ENCODE measurements around the gene BIN1. TPM values are rescaled to one million over a fixed set of nuclear protein-coding genes. Genes with fewer than 3 reads are reported as not detected.
"Not testable (repeated sequence)": the region's sequence is repeated elsewhere in the genome, so short reads cannot be mapped to it uniquely, and the experiment has no call there.

BIN1 gene
- total RNA-seq, 4 donors from 2014 or later, result 36.1 to 101 (median 53.9) TPM

GRCh38 chr2:127125821-127126220, 18.9 kb upstream of the BIN1 start:
- no peaks in the 10 kb centered on the region for H3K9me3 ChIP-seq
- H3K27ac ChIP-seq, result no peak overlapping the region
- no peak for TF ChIP-seq POLR2AphosphoS5 (IDR thresholded peaks at IDR 0.05)
- no peak for TF ChIP-seq CTCF (IDR thresholded peaks at IDR 0.05)
- TF ChIP-seq POLR2A (IDR thresholded peaks at IDR 0.05), result no peak
- TF ChIP-seq EP300 (IDR thresholded peaks at IDR 0.05), result no peak
- WGBS, 2 donors (ENCODE audit: low coverage in 1 of 2), result 100% methylated on average over 1 of the region's 1 CpG; no CpG with 5 or more reads in 1 of the 2 donors
- H3K4me1 ChIP-seq, result peaks cover 0 to 3% (median 0%) of the 10 kb centered on the region in 3 donors
- no peak overlapping the region for H3K4me3 ChIP-seq
- ATAC-seq, result no peak
- H3K36me3 ChIP-seq, result no peaks in the 10 kb centered on the region
- no peaks in the 10 kb centered on the region for H3K27me3 ChIP-seq

- Histone ChIP-seq H3K27me3 (no peaks in the 10 kb centered on the region), H3K4me3 (no peak overlapping the region), H3K9me3 (no peaks in the 10 kb centered on the region), H3K4me1 (peaks cover 0 to 3% (median 0%) of the 10 kb centered on the region in 3 donors), H3K36me3 (no peaks in the 10 kb centered on the region), H3K27ac (no peak overlapping the region)
- WGBS, 2 donors (ENCODE audit: low coverage in 1 of 2), result 85 to 94% methylated on average over 5 to 8 of the region's 8 CpGs
- ATAC-seq, result no peak
- TF ChIP-seq POLR2A (IDR thresholded peaks at IDR 0.05) (no peak), CTCF (IDR thresholded peaks at IDR 0.05) (no peak), EP300 (IDR thresholded peaks at IDR 0.05) (no peak), POLR2AphosphoS5 (IDR thresholded peaks at IDR 0.05) (no peak)
Observed at GRCh38 chr2:127124426-127124825, 17.5 kb upstream of the BIN1 start.

- Histone ChIP-seq H3K9me3 (no peaks in the 10 kb centered on the region), H3K27ac (peak overlapping the region in 1 of 4 donors; percentile 46), H3K36me3 (no peaks in the 10 kb centered on the region), H3K4me1 (peaks cover 0 to 3% (median 0%) of the 10 kb centered on the region in 3 donors), H3K27me3 (no peaks in the 10 kb centered on the region), H3K4me3 (no peak overlapping the region)
- ATAC-seq, result peak; percentile 6
- WGBS, 2 donors (ENCODE audit: low coverage in 1 of 2), result 79 to 80% methylated on average over 7 to 10 of the region's 10 CpGs
- TF ChIP-seq EP300 (IDR thresholded peaks at IDR 0.05) (no peak), POLR2AphosphoS5 (IDR thresholded peaks at IDR 0.05) (no peak), POLR2A (IDR thresholded peaks at IDR 0.05) (no peak), CTCF (IDR thresholded peaks at IDR 0.05) (no peak)
Observed at GRCh38 chr2:127122361-127123027, 15.5 kb upstream of the BIN1 start.

GRCh38 chr2:127121776-127122176, 14.8 kb upstream of the BIN1 start:
- Histone ChIP-seq H3K9me3 (no peaks in the 10 kb centered on the region), H3K27ac (peak overlapping the region in 2 of 4 donors; percentile 17 to 46), H3K36me3 (no peaks in the 10 kb centered on the region), H3K27me3 (no peaks in the 10 kb centered on the region), H3K4me1 (peaks cover 0 to 3% (median 0%) of the 10 kb centered on the region in 3 donors), H3K4me3 (no peak overlapping the region)
- whole genome bisulfite sequencing, 2 donors (ENCODE audit: low coverage in 1 of 2), result 88 to 97% methylated on average over 1 to 5 of the region's 7 CpGs
- TF ChIP-seq CTCF (IDR thresholded peaks at IDR 0.05) (no peak), POLR2AphosphoS5 (IDR thresholded peaks at IDR 0.05) (no peak), EP300 (IDR thresholded peaks at IDR 0.05) (no peak), POLR2A (IDR thresholded peaks at IDR 0.05) (no peak)
- ATAC-seq, result peak; percentile 91

- peak overlapping the region in 2 of 4 donors; percentile 17 to 46 for H3K27ac ChIP-seq
- WGBS, 2 donors (ENCODE audit: low coverage in 1 of 2), result 60% methylated on average over 1 of the region's 1 CpG; no CpG with 5 or more reads in 1 of the 2 donors
- no peak overlapping the region for H3K4me3 ChIP-seq
- H3K9me3 ChIP-seq, result no peaks in the 10 kb centered on the region
- no peaks in the 10 kb centered on the region for H3K27me3 ChIP-seq
- ATAC-seq, result peak; percentile 10
- no peaks in the 10 kb centered on the region for H3K36me3 ChIP-seq
- TF ChIP-seq EP300 (IDR thresholded peaks at IDR 0.05) (no peak), CTCF (IDR thresholded peaks at IDR 0.05) (no peak), POLR2A (IDR thresholded peaks at IDR 0.05) (no peak), POLR2AphosphoS5 (IDR thresholded peaks at IDR 0.05) (no peak)
- peaks cover 0 to 3% (median 0%) of the 10 kb centered on the region in 3 donors for H3K4me1 ChIP-seq
Observed at GRCh38 chr2:127121353-127121752, 14.4 kb upstream of the BIN1 start.

- H3K27ac ChIP-seq, result not testable (repeated sequence)
Observed at GRCh38 chr2:127120408-127120807, 13.5 kb upstream of the BIN1 start.

More at GRCh38 chr2:127120408-127120807, 13.5 kb upstream of the BIN1 start:
- H3K4me3 ChIP-seq, H3K9me3 ChIP-seq, H3K27me3 ChIP-seq, H3K36me3 ChIP-seq, ATAC-seq, H3K4me1 ChIP-seq: not testable (repeated sequence)
- 94% methylated on average over 10 of the region's 20 CpGs; no CpG with 5 or more reads in 1 of the 2 donors for WGBS, 2 donors (ENCODE audit: low coverage in 1 of 2)

All from gastroesophageal sphincter (tissue), 4 donors.